NCI-H2029 treated with DMSO at 0.1 percent for 48 hours (cell line): Measurements from ENCODE around the gene CNP.

Source experiments
- DNase-seq: peaks from one replicate; lab custom pipeline; 2025; lab: John Stamatoyannopoulos, UW

Gene CNP

GRCh38 chr17:41973408-41973811 lies 6.8 kb downstream of the CNP start:
- no peak for DNase-seq

GRCh38 chr17:41974031-41974430 lies 7.4 kb downstream of the CNP start:
- no peak for DNase-seq

- no peak for DNase-seq
These were observed 8.1 kb downstream of the CNP start for GRCh38 chr17:41974658-41975057.

GRCh38 chr17:41975099-41976083 lies 8.8 kb downstream of the CNP start:
- no peak for DNase-seq

GRCh38 chr17:41976142-41976768 lies 9.7 kb downstream of the CNP start:
- no peak for DNase-seq

- no peak for DNase-seq
These were observed 11.4 kb downstream of the CNP start for GRCh38 chr17:41977991-41978390.

GRCh38 chr17:41982026-41982760 lies 15.6 kb downstream of the CNP start:
- DNase-seq, result no peak

GRCh38 chr17:41984454-41984853 lies 17.9 kb downstream of the CNP start:
- no peak for DNase-seq

- DNase-seq, result no peak
These were observed 19.3 kb downstream of the CNP start for GRCh38 chr17:41985919-41986318.

- DNase-seq, result no peak
These were observed 20.0 kb downstream of the CNP start for GRCh38 chr17:41986634-41987033.

- no peak for DNase-seq
These were observed 21.0 kb downstream of the CNP start for GRCh38 chr17:41987642-41988041.

GRCh38 chr17:41988418-41988817 lies 21.8 kb downstream of the CNP start:
- DNase-seq, result no peak

- DNase-seq, result no peak
These were observed 23.3 kb downstream of the CNP start for GRCh38 chr17:41989702-41990419.

GRCh38 chr17:41992576-41992975 lies 26.0 kb downstream of the CNP start:
- no peak for DNase-seq

GRCh38 chr17:41996855-41997164 lies 30.2 kb downstream of the CNP start:
- no peak for DNase-seq

GRCh38 chr17:41998497-41998896 lies 31.9 kb downstream of the CNP start:
- no peak for DNase-seq

GRCh38 chr17:42000413-42001133 lies 34.0 kb downstream of the CNP start:
- no peak for DNase-seq

- no peak for DNase-seq
These were observed 35.1 kb downstream of the CNP start for GRCh38 chr17:42001729-42002128.

GRCh38 chr17:42002175-42002791 lies 35.7 kb downstream of the CNP start:
- DNase-seq, result no peak

GRCh38 chr17:42002792-42003301 lies 36.3 kb downstream of the CNP start:
- DNase-seq, result no peak

- DNase-seq, result no peak
These were observed 38.6 kb downstream of the CNP start for GRCh38 chr17:42005166-42005565.
